ENCODE results near the gene MMP17.
"Not testable (repeated sequence)": the region's sequence is repeated elsewhere in the genome, so short reads cannot be mapped to it uniquely, and the experiment has no call there.

Gene MMP17

DNA sequence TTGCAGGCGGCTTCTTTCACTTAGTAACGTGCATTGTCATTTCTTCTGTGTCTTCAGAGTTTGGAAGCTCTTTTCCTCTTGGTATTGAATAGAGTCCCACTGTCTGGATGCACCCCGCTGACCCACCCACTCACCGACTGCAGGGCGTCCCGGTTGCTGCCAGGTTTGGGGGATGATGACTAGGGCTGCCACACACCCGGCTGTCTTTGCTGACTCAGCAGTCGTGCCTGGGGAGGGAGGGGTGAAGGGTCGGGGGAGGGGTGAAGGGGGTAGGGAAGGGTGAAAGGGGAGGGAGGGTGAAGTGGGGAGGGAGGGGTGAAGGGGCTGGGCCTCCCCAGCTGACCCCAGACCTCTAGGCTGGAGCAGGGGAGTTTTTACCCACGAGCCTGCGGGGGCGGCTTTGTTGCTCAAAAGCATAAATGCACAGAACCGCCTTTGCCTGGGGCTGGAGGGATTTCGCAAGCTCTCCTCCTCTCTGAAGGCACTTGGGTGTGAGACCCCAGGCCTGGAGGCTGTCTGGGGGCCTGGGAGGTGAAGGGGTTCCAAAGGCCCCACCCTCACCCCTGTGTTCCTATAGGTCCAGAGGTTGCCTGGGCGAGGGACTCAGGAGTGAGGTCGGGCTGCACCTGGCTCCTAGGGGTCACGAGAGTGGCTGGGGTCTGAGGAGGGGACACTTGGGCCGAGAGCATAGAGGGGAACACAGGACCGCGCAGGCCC, 35.0 kb downstream of the MMP17 start:
- no peak for DNase-seq

DNA sequence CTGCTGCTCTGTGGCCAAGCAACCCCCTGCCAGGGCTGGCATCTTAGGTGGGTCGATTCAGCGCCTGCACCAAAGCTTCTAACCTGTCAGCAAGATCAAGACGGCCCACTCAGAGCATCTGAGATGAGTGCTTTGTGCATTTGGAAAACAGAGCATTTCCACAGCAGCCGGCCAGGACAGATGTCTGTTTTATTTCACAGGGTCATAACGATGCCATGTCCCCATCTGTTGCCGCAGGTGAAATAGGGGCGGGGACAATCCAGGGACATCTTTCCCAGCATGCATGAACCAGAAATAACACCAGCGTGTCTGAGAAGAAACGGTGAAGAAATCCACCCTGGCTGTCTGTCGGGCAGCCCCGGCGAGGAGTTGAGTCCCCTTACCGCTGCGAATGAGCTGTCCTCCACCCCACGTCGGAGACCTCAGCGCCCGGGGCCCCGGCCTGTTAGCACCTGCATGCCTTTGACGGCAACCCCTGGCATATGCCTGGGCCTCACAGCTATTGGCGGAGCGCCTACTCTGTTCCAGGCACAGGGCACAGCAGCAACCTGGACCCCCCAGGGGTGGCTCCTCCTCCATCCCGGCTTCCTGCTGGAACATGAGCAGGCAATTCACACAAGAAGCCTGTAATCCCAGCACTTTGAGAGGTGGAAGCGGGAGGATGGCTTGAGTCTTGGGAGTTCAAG, 35.7 kb downstream of the MMP17 start:
- DNase-seq = no peak

DNA sequence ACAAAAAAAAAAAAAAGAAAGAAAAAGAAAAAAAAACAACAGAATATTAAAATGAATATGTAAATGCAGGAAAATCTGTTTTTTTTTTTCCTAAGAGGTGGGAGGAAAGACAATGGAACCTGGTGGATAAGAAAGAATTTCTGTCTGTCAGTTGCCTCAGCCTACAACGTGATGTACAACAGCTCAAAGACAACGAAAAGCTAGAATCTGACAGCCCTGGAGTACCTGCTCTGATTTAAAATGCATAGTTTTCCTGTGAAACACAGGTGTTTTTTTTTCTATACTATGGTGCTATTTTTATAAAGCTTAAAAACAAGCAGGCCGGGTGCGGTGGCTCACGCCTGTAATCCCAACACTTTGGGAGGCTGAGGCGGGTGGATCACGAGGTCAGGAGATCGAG, 36.3 kb downstream of the MMP17 start:
- no peak for DNase-seq

DNA sequence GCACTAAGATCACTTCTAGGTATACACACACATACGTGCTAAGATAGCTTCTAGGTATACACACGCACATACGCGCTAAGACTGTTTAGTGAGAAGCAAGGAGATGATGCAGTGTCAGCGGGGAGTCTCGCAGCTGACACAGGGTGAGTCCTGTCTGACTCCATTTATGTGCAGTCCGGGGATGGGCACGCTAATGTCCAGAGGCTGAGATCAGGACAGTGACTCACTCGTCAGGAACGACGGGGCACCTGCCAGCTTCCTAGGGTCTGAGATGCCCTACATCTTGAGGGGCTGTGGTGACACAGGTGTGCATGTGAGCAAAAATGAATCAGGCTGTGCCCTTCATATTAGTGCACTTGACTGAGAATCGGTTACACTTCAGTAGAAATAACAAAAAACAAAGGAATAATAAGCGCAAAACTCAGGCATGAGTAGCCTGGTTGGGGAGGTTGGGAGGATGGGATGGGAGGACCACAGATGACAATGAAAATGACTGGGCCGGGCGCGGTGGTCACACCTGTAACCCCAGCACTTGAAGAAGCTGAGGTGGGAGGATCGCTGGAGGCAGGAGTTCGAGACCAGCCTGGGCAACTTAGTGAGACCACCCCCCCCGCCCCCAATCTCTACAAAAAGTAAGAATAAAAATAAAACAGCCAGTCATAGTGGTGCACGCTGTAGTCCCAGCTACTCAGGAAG, 37.1 kb downstream of the MMP17 start:
- DNase-seq = no peak

DNA sequence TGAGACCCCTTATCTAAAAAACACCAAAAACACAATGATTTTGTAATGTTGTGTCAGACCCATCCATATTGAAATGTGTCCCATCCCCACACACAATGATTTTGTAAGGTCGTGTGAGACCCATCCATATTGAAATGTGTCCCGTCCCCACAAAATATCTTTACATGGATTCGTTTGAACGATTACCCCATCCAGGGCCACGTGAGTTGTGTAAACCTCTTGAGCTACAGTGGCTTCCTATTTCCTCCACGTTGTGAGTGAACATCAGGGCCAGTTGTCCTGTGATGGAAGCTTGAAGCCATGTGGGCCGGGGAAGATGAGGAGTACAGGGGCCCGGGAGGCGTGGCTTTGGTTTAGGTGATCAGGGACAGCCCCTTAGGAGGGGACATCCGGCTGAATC, 39.3 kb downstream of the MMP17 start:
- DNase-seq = no peak

DNA sequence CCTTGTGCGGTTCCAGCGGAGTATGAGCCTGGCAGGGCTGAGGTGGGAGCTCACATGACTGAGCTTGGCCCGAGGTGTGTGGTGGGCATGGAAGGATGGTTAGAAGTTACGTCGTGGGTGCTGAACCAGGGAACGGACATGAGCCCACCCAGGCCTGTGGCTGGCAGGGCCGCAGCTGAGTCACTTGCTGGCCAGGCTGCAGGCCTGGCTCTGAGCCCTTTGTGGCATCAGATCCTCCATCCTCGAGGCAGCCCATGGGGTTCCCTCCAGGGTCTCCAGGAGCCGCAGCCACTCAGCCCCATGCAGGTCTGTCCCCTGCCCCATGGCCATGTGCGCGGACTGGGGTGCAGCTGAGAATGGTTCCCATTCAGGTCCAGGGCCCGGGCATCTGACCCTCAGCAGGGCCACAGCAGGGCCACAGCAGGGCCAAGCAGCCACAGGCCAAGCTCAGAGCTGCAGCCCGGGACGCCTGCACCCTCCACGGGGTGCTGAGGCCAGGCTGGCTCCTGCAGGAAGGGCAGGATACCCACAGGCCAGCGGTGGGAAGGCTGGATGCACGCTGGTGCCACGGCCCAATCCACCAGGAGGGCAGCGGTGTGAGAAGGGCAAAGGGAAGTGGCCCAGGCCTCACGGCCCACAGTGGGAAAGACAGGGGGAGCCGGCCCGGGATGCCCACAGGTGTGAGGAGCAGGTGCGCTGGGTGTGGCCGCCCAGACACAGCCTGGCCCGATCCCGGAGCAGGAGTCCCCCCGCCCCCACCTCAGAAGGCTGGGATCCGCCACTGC, 39.9 kb downstream of the MMP17 start:
- peak in 2 of 56 donors; percentile 10 to 29 for DNase-seq

DNA sequence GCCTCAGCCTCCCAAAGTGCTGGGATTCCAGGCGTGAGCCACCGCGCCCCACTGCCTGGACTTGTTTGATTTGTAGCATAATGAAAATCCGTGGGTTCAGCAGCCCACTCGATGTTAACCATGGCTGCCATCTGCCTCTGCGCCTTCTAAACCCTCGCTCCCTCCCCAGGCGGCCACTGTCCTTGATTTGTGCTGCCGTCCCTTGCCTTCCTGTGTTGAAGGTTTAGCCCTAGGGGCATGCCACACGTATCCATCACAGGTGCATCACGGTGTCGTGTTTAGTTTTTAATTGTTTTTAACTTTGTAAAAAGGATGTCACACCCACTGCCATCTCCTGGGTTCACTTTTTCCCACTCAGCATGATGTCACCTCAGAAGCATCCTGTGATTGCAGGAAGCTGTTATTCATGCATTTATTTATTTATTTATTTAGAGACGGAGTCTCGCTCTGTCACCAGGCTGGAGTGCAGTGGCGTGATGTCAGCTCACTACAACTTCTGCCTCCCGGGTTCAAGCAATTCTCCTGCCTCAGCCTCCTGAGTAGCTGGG, 41.8 kb downstream of the MMP17 start:
- DNase-seq = no peak

DNA sequence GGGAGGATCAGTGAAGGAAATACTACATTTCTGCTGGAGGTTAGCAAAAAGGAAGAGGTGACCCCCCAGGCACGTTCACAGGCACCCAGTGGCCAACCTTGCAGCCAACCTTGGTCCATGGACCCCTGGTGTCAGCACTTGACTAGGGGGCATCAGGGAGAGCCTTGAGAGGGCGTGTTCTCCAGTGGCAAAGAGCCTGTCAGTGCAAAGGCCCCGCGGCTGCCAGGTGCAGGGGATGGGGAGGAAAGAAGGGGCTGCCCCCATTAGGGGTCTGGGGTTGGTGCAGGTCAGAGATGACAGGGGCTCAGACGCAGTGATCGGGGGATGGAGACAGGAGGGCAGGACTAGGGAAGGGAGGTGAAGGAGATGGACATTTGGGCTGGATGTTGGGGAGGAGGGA, 43.5 kb downstream of the MMP17 start:
- DNase-seq = no peak

DNA sequence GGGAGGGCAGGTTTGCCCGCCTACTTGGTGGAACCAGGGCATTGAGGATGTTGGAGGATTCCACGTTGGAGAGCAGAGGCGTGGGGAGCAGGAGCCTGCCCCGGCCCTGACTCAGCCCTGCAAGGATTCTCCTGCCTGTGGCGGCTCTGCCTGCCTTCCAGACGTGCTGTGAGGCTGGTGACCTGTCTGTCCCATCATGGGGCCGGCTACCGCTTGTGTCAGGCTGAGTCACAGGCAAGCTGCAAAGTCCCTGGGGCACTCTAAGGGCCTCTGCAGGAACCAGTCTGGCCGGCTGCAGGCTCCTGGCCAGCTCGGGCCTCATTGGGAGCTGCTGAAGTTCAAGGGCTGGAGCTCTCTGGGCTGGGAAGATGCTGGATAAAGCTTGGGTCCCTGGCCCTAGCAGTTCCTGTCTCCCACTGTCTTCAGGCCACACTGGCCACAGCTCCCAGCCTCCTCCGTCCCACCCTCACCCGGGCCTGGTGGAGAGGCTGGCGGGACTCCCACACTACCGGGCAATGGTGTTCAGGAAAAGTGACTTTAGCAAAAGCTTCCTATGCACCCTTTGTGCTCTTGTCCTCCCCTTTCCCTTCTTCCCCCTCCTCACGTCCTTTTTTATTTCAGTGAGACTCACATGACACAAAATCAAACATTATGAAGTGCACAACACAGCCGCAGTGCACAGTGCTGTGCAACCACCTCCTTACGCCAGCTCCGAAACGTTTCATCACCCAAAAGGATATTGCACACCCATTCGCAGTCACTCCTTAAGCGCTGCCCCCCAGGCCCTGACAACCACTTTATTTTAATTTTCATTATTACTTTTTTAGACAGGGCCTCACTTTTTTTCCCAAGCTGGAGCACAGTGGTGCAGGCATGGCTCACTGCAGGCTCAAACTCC, 44.2 kb downstream of the MMP17 start:
- DNase-seq = no peak

DNA sequence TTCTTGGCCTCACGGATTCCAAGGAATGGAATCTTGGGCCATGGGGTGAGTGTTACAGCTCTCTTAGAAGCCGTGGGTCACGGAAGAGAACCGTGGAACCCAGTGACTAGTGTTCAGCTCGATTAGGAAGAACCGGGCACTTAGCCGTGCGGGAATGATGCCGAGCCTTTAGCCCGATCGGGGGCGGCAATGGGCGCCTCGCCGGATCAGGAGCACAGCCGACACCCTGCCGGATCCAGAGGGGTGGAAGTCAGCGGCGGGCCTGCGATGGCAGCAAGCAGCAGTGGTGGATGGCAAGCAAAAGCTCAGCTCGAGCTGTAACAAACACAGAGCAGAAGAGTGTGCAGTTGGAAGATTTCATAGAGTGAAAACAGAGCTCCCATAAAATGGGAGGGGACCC, 45.1 kb downstream of the MMP17 start:
- DNase-seq = no peak

DNA sequence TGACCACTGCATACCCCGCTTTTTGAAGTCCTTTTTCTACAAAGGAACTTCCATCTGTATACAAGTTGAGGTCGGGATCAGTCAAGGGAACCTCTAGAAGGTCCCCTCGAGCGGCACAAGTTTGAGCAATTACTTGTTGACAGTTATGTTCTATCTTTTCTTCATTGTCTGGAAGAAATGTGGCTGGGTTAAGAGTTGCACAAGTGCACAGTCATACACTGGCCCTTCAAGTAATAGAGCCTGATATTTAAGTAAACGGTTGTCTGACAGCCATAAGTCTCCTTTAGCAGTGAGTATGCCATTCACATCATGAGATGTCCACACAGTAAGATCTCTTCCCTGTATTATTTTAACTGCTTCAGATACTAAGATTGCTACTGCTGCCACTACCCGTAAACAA, 46.8 kb downstream of the MMP17 start:
- DNase-seq = not testable (repeated sequence)

DNA sequence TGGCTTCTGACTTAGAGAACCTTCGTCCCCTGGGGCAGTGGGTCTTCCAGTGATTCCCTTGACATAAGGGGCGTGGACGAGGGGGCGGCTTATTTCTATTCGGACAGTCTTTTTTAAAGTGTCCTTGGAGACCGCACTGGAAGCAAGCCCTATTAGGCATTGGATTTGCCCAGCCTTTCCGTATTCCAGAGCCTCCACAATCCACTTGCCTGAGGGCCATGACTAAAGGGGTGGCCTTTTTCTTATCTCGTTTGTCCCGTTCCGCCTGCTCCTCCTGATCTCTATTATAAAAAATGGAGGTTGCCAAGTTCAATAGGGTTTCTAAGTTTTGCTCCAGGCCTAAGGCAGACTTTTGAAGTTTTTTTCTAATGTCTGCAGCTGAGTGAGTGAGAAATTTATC, 49.0 kb downstream of the MMP17 start:
- DNase-seq = not testable (repeated sequence)

DNA sequence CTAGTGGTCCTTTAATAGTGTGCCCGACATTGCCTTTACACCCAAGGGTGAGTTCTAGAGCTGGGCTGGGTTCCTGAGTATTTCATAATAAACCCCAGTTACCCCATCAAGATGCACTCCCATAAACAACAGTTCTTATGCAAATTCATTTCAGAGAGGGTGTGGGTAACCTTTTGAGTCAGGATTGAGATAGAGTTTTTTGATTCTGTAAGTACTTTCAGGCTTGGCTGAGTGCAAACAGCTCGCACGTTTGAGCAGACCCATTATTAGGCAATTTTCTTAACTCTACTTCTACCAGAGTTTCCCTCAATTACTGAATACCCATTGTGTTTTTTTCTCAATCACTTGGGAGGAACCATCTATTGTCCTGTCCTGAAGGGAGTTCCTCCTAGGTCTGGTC, 50.2 kb downstream of the MMP17 start:
- not testable (repeated sequence) for DNase-seq

DNA sequence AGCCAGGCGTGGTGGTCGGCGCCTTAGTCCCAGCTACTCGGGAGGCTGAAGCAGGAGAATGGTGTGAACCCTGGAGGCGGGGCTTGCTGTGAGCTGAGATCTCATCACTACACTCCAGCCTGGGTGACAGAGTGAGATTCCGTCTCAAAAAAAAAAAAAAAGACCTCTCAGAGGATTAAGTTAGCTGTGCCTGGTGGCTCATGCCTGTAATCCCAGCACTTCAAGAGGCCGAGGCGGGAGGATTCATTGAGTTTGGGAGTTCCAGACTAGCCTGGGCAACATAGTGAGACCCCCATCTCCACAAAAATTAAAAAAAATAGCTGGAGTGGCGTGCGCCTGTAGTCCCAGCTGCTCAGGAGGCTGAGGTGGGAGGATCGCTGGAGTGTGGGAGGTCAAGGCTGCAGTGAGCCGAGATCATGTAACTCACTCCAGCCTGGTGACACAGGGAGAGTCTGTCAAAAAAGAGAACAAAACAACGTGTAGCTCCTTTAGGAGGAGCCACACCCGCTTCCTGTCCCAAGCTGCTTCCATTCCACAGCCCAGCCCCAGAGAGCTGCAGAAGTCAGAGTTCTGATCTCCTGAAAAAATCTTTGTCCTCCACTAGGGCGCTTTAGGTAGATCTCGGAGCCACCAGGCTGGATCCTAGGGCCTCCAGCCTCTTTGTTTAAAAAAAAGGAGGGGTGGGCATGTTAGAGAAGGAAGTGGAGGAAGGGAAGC, 54.8 kb downstream of the MMP17 start:
- no peak for DNase-seq

DNA sequence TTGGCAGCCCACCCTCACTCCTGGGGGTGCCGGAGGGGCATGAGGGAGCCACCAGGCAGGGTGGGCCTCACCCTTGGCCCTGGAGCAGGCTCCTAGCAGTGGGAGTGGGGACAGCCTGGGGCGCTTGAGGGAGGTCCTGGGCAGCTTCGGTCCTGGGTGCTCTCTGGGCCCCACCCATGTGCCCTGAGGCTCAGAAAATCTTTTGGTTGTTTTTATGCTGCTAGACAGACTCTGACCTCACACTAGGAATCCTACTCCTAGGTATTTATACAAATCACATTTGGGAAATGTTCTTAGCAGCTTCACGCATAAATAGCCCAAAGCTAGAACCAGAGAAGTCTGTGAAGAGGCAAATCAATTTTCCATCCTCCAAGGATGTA, 55.3 kb downstream of the MMP17 start:
- DNase-seq = no peak

DNA sequence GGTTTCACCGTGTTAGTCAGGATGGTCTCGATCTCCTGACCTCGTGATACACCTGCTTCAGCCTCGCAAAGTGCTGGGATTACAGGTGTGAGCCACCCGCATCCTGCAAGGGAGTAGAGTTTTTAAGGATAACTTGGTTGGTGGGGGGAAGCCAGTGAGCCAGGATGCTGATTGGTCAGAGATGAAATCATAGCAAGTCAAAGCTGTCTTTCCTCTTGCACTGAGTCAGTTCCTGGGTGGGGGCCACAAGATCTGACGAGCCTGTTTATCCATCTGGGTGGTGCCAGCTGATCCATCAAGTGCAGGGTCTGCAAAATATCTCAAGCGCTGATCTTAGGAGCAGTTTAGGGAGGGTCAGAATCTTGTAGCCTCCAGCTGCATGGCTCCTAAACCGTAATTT, 56.9 kb downstream of the MMP17 start:
- not testable (repeated sequence) for DNase-seq

DNA sequence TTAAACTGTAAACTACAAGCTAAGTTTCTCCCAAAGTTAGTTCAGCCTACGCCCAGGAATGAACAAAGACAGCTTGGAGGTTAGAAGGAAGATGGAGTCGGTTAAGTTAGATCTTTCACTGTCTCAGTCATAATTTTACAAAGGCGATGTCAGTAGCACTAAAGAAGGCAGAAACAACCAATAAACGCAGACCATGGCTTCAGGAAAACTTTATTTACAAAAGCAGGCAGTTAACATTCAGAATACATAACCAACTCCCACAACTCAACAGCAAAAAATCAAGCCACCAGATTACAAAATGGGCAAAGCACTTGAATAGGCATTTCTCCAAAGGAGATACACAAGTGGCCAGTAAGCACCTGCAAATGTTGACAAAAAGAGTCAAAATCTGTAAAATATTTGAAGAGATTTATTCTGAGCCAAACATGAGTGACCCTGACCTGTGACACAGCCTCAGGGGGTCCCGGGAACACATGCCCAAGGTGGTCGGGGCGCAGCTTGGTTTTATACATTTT, 57.4 kb downstream of the MMP17 start:
- no peak for DNase-seq

DNA sequence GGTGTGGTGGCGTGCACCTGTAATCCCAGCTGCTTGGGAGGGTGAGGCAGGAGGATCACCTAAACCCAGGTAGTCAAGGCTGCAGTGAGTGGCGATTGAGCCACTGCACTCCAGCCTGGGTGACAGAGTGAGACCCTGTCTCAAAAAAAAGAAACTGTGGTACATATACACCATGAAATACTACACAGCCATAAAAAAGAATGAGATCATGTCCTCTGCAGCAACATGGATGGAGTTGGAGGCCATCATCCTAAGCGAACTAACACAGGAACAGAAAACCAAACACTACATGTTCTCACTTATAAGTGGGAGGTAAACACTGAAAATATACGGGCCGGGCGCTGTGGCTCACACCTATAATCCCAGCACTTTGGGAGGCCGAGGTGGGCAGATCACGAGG, 63.5 kb downstream of the MMP17 start:
- not testable (repeated sequence) for DNase-seq
